CD14-positive monocyte (primary cell): Measurements from ENCODE around the gene PPFIBP1. TPM values are rescaled to one million over a fixed set of nuclear protein-coding genes. Genes with fewer than 3 reads are reported as not detected.

Experiments
- DNase-seq, 3 donors: peaks; one replicate each; pipeline ENCODE4 v3.0.0-alpha.2; 2011 to 2022
- H2AFZ ChIP-seq: 2 replicates; pipeline ENCODE4 v1.6.0; 2012; ENCODE audit warnings: mild to moderate bottlenecking, low read depth, low read length, inconsistent platforms; ENCODE audit not compliant: insufficient read depth, poor library complexity, severe bottlenecking
- H3K27ac ChIP-seq, 2 donors: 1 replicate in 1 of 2; 2 replicates in 1 of 2; pipeline ENCODE4 v1.5.1; 2012 to 2013; ENCODE audit warnings: low read length in 2 of 2, control low read depth in 1 of 2, inconsistent platforms in 1 of 2, low read depth in 1 of 2, mild to moderate bottlenecking in 1 of 2
- H3K27me3 ChIP-seq, 2 donors: one replicate each; pipeline versions ENCODE4 v1.6.0 to v1.6.1; 2011 to 2013; ENCODE audit warnings: low read length in 2 of 2; ENCODE audit not compliant: control insufficient read depth in 2 of 2, insufficient read depth in 2 of 2
- H3K36me3 ChIP-seq, 2 donors: replicated peaks in 1 of 2; 1 replicate in 1 of 2; 2 replicates in 1 of 2; pipeline versions ENCODE4 v1.5.1 to v1.6.1; 2012 to 2013; ENCODE audit warnings: low read length in 2 of 2, control low read depth in 1 of 2, inconsistent platforms in 1 of 2, mild to moderate bottlenecking in 1 of 2; ENCODE audit not compliant: insufficient read depth in 2 of 2, control insufficient read depth in 1 of 2
- H3K4me1 ChIP-seq, 2 donors: 1 replicate in 1 of 2; 2 replicates in 1 of 2; pipeline versions ENCODE4 v1.5.1 to v1.6.1; 2012 to 2013; ENCODE audit warnings: low read length in 2 of 2, control low read depth in 1 of 2, inconsistent platforms in 1 of 2, mild to moderate bottlenecking in 1 of 2, moderate library complexity in 1 of 2; ENCODE audit not compliant: insufficient read depth in 2 of 2, control insufficient read depth in 1 of 2
- H3K4me2 ChIP-seq: replicated peaks from 2 replicates; pipeline ENCODE3; 2012; ENCODE audit warnings: low read length, moderate library complexity, mild to moderate bottlenecking; ENCODE audit not compliant: poor library complexity, severe bottlenecking; ENCODE audit errors: extremely low read depth
- H3K4me3 ChIP-seq, 3 experiments: fragments of 200-600 bp in 1 of 3; sonication (generic) in 1 of 3; replicated peaks in 1 of 3; 1 replicate in 2 of 3; 2 replicates in 1 of 3; pipeline ENCODE4 v1.5.1; 2011 to 2013; ENCODE audit warnings: low read length in 3 of 3, mild to moderate bottlenecking in 3 of 3, control low read depth in 2 of 3, low read depth in 2 of 3, inconsistent platforms in 1 of 3, moderate library complexity in 1 of 3
- H3K79me2 ChIP-seq: 2 replicates; pipeline ENCODE4 v1.6.0; 2012; ENCODE audit warnings: mild to moderate bottlenecking, control low read depth, inconsistent platforms, low read length, moderate library complexity; ENCODE audit not compliant: insufficient read depth
- H3K9ac ChIP-seq: 2 replicates; pipeline ENCODE4 v1.6.0; 2017; ENCODE audit warnings: low read length, mild to moderate bottlenecking; ENCODE audit not compliant: insufficient read depth, poor library complexity, severe bottlenecking
- H3K9me3 ChIP-seq, 2 donors: replicated peaks in 1 of 2; 1 replicate in 1 of 2; 2 replicates in 1 of 2; pipeline versions ENCODE4 v1.5.1 to v1.6.1; 2012 to 2013; ENCODE audit warnings: low read length in 2 of 2, control low read depth in 1 of 2; ENCODE audit not compliant: control insufficient read depth in 1 of 2, insufficient read depth in 1 of 2
- H4K20me1 ChIP-seq: 2 replicates; pipeline ENCODE4 v1.6.0; 2012; ENCODE audit warnings: mild to moderate bottlenecking, low read length, control low read depth, moderate library complexity; ENCODE audit not compliant: insufficient read depth
- H3K27ac Mint-ChIP-seq, 7 donors: one replicate each; pipeline ENCODE4 v1.8.0; 2020; ENCODE audit warnings: mild to moderate bottlenecking in 7 of 7, mixed read lengths in 7 of 7, moderate library complexity in 6 of 7, inconsistent platforms in 2 of 7
- H3K27me3 Mint-ChIP-seq, 3 donors: one replicate each; pipeline ENCODE4 v1.8.0; 2021 to 2022; ENCODE audit warnings: low read depth in 3 of 3, mild to moderate bottlenecking in 3 of 3, mixed read lengths in 3 of 3, moderate library complexity in 3 of 3, inconsistent platforms in 1 of 3
- H3K36me3 Mint-ChIP-seq, 2 donors: one replicate each; pipeline ENCODE4 v1.8.0; 2020; ENCODE audit warnings: mixed read lengths in 2 of 2, inconsistent platforms in 1 of 2, mild to moderate bottlenecking in 1 of 2
- H3K4me1 Mint-ChIP-seq: one replicate; pipeline ENCODE4 v1.8.0; 2020; ENCODE audit warnings: mild to moderate bottlenecking, mixed read lengths
- H3K4me3 Mint-ChIP-seq, 2 donors: one replicate each; pipeline ENCODE4 v1.8.0; 2020; ENCODE audit warnings: mild to moderate bottlenecking in 2 of 2, mixed read lengths in 2 of 2, moderate library complexity in 1 of 2
- H3K9me3 Mint-ChIP-seq, 7 donors: one replicate each; pipeline ENCODE4 v1.8.0; 2020 to 2022; ENCODE audit warnings: mixed read lengths in 7 of 7, mild to moderate bottlenecking in 6 of 7, moderate library complexity in 6 of 7, inconsistent platforms in 2 of 7
- WGBS: methylation state at CpG from one replicate; pipeline ENCODE4 v1.1.5; 2013; ENCODE audit warnings: missing lambda C conversion rate; ENCODE audit not compliant: insufficient coverage; 5-methylcytosine and 5-hydroxymethylcytosine counted together
- intact Hi-C, 2 donors: fragments of 100-400 bp; cut with micrococcal nuclease; formaldehyde crosslinking; loops; one replicate each; pipeline versions ENCODE4 v1.15.0 to v1.15.1; 2023
- polyA plus RNA-seq, 3 donors: library from polyadenylated mRNA; depleted of rRNA in 1 of 3; unstranded in 2 of 3; stranded (reverse) in 1 of 3; fragments of 300-500 nt in 2 of 3; fragments of >200 nt in 1 of 3; fragmentation: Illumina TruSeq in 2 of 3; gene quantifications; 1 replicate in 2 of 3; 2 replicates in 1 of 3; pipeline ENCODE4 v1.2.3, GENCODE V29; 2012 to 2021
- TF ChIP-seq, protein P1 (sequence below): fragments of 200-600 bp; IDR thresholded peaks from one replicate; pipeline ENCODE4 v1.8.0; 2022; ENCODE audit warnings: antibody characterized with exemption, mild to moderate bottlenecking

PPFIBP1 gene
- polyA plus RNA-seq, 3 donors, result 0.25 to 0.79 (median 0.53) TPM

DNA sequence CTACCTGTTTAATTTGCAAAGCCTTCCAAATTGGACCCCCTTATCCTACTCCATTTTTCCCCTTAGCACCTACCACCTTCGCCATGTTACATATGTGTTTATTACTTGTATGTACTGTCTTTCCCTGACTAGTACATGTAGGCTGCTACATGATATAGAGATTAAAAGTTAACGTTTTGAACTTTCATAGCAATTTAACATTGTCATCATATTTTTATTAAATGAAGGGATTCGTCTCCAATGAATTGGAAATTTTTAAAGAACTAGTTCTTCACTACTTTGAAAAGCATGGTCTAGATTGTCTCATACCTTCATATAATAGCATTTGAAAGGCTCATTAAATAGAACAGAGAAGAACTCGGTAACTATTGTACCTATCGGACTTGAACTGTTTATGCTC, 107.4 kb downstream of the PPFIBP1 start:
- Histone ChIP-seq H3K27ac (no peak overlapping the region), H3K27me3 (no peaks in the 10 kb centered on the region), H3K79me2 (no peaks in the 10 kb centered on the region), H3K4me3 (no peak overlapping the region), H3K4me1 (no peaks in the 10 kb centered on the region), H3K36me3 (no peaks in the 10 kb centered on the region), H3K9me3 (no peaks in the 10 kb centered on the region), H4K20me1 (no peaks in the 10 kb centered on the region), H2AFZ (no peak overlapping the region), H3K9ac (no peak overlapping the region), H3K4me2 (no peak overlapping the region)
- Mint-ChIP-seq H3K36me3 (no peaks in the 10 kb centered on the region), H3K4me3 (no peak overlapping the region), H3K4me1 (peaks cover 9% of the 10 kb centered on the region), H3K27ac (no peak overlapping the region), H3K9me3 (peaks cover 0 to 3% (median 0%) of the 10 kb centered on the region in 7 donors), H3K27me3 (no peaks in the 10 kb centered on the region)
- DNase-seq, result no peak
- WGBS, result no CpG with 5 or more reads among the region's 5 CpGs
- intact Hi-C loops, result no loop called here
- TF ChIP-seq, protein P1, sequence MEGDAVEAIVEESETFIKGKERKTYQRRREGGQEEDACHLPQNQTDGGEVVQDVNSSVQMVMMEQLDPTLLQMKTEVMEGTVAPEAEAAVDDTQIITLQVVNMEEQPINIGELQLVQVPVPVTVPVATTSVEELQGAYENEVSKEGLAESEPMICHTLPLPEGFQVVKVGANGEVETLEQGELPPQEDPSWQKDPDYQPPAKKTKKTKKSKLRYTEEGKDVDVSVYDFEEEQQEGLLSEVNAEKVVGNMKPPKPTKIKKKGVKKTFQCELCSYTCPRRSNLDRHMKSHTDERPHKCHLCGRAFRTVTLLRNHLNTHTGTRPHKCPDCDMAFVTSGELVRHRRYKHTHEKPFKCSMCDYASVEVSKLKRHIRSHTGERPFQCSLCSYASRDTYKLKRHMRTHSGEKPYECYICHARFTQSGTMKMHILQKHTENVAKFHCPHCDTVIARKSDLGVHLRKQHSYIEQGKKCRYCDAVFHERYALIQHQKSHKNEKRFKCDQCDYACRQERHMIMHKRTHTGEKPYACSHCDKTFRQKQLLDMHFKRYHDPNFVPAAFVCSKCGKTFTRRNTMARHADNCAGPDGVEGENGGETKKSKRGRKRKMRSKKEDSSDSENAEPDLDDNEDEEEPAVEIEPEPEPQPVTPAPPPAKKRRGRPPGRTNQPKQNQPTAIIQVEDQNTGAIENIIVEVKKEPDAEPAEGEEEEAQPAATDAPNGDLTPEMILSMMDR, result no peak

DNA sequence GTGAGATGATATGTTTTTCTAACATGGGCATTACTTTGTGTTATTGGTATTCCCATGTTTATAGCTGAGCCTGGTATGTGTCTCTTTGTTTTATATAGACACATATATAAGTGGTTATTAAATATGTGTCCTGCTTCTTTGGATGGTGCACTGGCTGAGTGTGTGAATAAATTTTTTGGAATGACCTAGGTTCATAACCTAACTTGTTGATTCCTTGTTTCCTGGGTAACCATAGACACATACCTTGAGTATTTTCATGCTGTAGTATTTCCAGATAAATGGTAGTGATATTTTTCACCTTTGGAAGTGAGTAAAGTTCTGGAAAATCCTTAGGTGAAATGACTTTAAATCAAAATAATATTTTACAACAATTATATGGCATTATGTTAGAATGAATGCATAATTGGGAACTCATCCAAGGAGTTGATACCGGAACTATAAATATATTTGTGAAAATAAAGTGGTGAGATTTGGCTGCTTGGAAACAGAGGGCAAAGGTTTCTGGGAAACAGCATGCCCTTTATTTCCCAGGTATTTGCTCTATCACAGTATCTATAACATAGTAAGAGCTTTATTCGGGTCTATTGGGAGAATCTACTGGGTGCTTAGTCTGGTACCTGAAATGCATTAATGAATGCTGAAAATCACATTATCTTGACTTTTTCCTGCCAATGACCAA, 107.9 kb downstream of the PPFIBP1 start:
- no peaks in the 10 kb centered on the region for H3K36me3 ChIP-seq
- Mint-ChIP-seq H3K4me1 (peaks cover 7% of the 10 kb centered on the region), H3K27ac (no peak overlapping the region), H3K9me3 (peaks cover 0 to 3% (median 0%) of the 10 kb centered on the region in 7 donors), H3K27me3 (no peaks in the 10 kb centered on the region), H3K4me3 (no peak overlapping the region), H3K36me3 (no peaks in the 10 kb centered on the region)
- H2AFZ ChIP-seq, result no peak overlapping the region
- intact Hi-C loops, result no loop called here
- no peak for DNase-seq
- H3K4me1 ChIP-seq, result no peaks in the 10 kb centered on the region
- H3K79me2 ChIP-seq, result no peaks in the 10 kb centered on the region
- no peak overlapping the region for H3K4me3 ChIP-seq
- H3K4me2 ChIP-seq, result no peak overlapping the region
- no peak overlapping the region for H3K9ac ChIP-seq
- TF ChIP-seq, protein P1, result no peak
- no peak overlapping the region for H3K27ac ChIP-seq
- no CpG with 5 or more reads among the region's 2 CpGs for WGBS
- H3K9me3 ChIP-seq, result no peaks in the 10 kb centered on the region
- H3K27me3 ChIP-seq, result no peaks in the 10 kb centered on the region
- no peaks in the 10 kb centered on the region for H4K20me1 ChIP-seq
